ENCODE results near the gene SIRPA.

SIRPA gene

GRCh38 chr20:1932971-1933370 lies 37.8 kb downstream of the SIRPA start:
- no peak for DNase-seq (ENCODE audit: low read depth in 2 of 2)

GRCh38 chr20:1933465-1933870 lies 38.3 kb downstream of the SIRPA start:
- no peak for DNase-seq (ENCODE audit: low read depth in 2 of 2)

GRCh38 chr20:1934156-1934555 lies 38.9 kb downstream of the SIRPA start:
- no peak for DNase-seq (ENCODE audit: low read depth in 2 of 2)

GRCh38 chr20:1934721-1935573 lies 39.7 kb downstream of the SIRPA start:
- no peak for DNase-seq (ENCODE audit: low read depth in 2 of 2)

- no peak for DNase-seq (ENCODE audit: low read depth in 2 of 2)
Observed at GRCh38 chr20:1935696-1936366, 40.6 kb downstream of the SIRPA start.

GRCh38 chr20:1937316-1937976 lies 42.2 kb downstream of the SIRPA start:
- no peak for DNase-seq (ENCODE audit: low read depth in 2 of 2)

- no peak for DNase-seq (ENCODE audit: low read depth in 2 of 2)
Observed at GRCh38 chr20:1938464-1939269, 43.5 kb downstream of the SIRPA start.

- DNase-seq (ENCODE audit: low read depth in 2 of 2): no peak
Observed at GRCh38 chr20:1939270-1939595, 44.0 kb downstream of the SIRPA start.

- no peak for DNase-seq (ENCODE audit: low read depth in 2 of 2)
Observed at GRCh38 chr20:1940581-1940980, 45.4 kb downstream of the SIRPA start.

GRCh38 chr20:1941226-1941625 lies 46.0 kb downstream of the SIRPA start:
- no peak for DNase-seq (ENCODE audit: low read depth in 2 of 2)

GRCh38 chr20:1942061-1942460 lies 46.9 kb downstream of the SIRPA start:
- DNase-seq (ENCODE audit: low read depth in 2 of 2): no peak

GRCh38 chr20:1942486-1943274 lies 47.5 kb downstream of the SIRPA start:
- DNase-seq (ENCODE audit: low read depth in 2 of 2): no peak

GRCh38 chr20:1943275-1944002 lies 48.2 kb downstream of the SIRPA start:
- no peak for DNase-seq (ENCODE audit: low read depth in 2 of 2)

- no peak for DNase-seq (ENCODE audit: low read depth in 2 of 2)
Observed at GRCh38 chr20:1944345-1945091, 49.3 kb downstream of the SIRPA start.

GRCh38 chr20:1945134-1945618 lies 50.0 kb downstream of the SIRPA start:
- no peak for DNase-seq (ENCODE audit: low read depth in 2 of 2)

- DNase-seq (ENCODE audit: low read depth in 2 of 2): no peak
Observed at GRCh38 chr20:1945660-1946059, 50.5 kb downstream of the SIRPA start.

- DNase-seq (ENCODE audit: low read depth in 2 of 2): no peak
Observed at GRCh38 chr20:1946442-1946761, 51.2 kb downstream of the SIRPA start.

- DNase-seq (ENCODE audit: low read depth in 2 of 2): no peak
Observed at GRCh38 chr20:1946762-1947534, 51.7 kb downstream of the SIRPA start.

- DNase-seq (ENCODE audit: low read depth in 2 of 2): no peak
Observed at GRCh38 chr20:1947535-1947846, 52.3 kb downstream of the SIRPA start.
